Thymus (tissue), 11 donors: ENCODE results near the gene CSNK1D. TPM values are rescaled to one million over a fixed set of nuclear protein-coding genes. Genes with fewer than 3 reads are reported as not detected.

ENCODE experiments used
- DNase-seq, 9 donors: peaks; one replicate each; pipeline ENCODE4 v3.0.0-alpha.2; 2013; ENCODE audit warnings: low spot score in 9 of 9, low read depth in 6 of 9, missing footprints in 1 of 9
- H3K27ac ChIP-seq, 2 donors: one replicate each; pipeline ENCODE4 v1.5.1; 2013; ENCODE audit warnings: control low read depth in 1 of 2, low read depth in 1 of 2, low read length in 1 of 2, mild to moderate bottlenecking in 1 of 2, moderate library complexity in 1 of 2
- H3K27me3 ChIP-seq, 2 donors: one replicate each; pipeline ENCODE4 v1.5.1; 2013; ENCODE audit warnings: low read length in 1 of 2; ENCODE audit not compliant: control insufficient read depth in 2 of 2, insufficient read depth in 1 of 2
- H3K36me3 ChIP-seq, 2 donors: one replicate each; pipeline ENCODE4 v1.5.1; 2013; ENCODE audit warnings: low read length in 1 of 2, mild to moderate bottlenecking in 1 of 2, moderate library complexity in 1 of 2; ENCODE audit not compliant: control insufficient read depth in 2 of 2, insufficient read depth in 2 of 2
- H3K4me1 ChIP-seq, 2 donors: one replicate each; pipeline ENCODE4 v1.5.1; 2013; ENCODE audit warnings: low read length in 2 of 2; ENCODE audit not compliant: control insufficient read depth in 2 of 2, insufficient read depth in 2 of 2
- H3K4me3 ChIP-seq, 2 donors: one replicate each; pipeline ENCODE4 v1.5.1; 2013; ENCODE audit warnings: low read length in 2 of 2, control low read depth in 1 of 2, mild to moderate bottlenecking in 1 of 2
- H3K9me3 ChIP-seq, 2 donors: one replicate each; pipeline ENCODE4 v1.5.1; 2013; ENCODE audit warnings: low read length in 1 of 2, mild to moderate bottlenecking in 1 of 2; ENCODE audit not compliant: control insufficient read depth in 2 of 2, insufficient read depth in 1 of 2
- WGBS: extraction: QIAGEN DNeasy Blood & Tissue Kit; methylation state at CpG from one replicate; pipeline ENCODE4 v1.1.7; 2013; 5-methylcytosine and 5-hydroxymethylcytosine counted together
- polyA plus RNA-seq: library from polyadenylated mRNA; stranded (reverse); fragments of 200-250 nt; gene quantifications from one replicate; pipeline ENCODE4 v1.2.3, GENCODE V29; 2013
- total RNA-seq: library from RNA; stranded (reverse); fragments of 120-200 nt; gene quantifications from one replicate; pipeline ENCODE4 v1.2.4, GENCODE V29; 2013
- donor health status: healthy.

The CSNK1D gene
- total and polyA plus RNA-seq, 2 donors, result 16.2 to 113 TPM

GRCh38 chr17:82249896-82250581 lies 23.5 kb downstream of the CSNK1D start:
- Histone ChIP-seq H3K4me3 (no peak overlapping the region), H3K27me3 (no peaks in the 10 kb centered on the region), H3K36me3 (peaks cover 90 to 96% of the 10 kb centered on the region in 2 donors), H3K9me3 (peaks cover 0 to 5% of the 10 kb centered on the region in 2 donors), H3K27ac (no peak overlapping the region), H3K4me1 (no peaks in the 10 kb centered on the region)
- 97% methylated on average over 33 of the region's 33 CpGs for WGBS
- DNase-seq, result no peak

- Histone ChIP-seq H3K9me3 (peaks cover 0 to 4% of the 10 kb centered on the region in 2 donors), H3K4me3 (no peak overlapping the region), H3K4me1 (no peaks in the 10 kb centered on the region), H3K27me3 (no peaks in the 10 kb centered on the region), H3K36me3 (peaks cover 96 to 100% of the 10 kb centered on the region in 2 donors), H3K27ac (no peak overlapping the region)
- WGBS, result 98% methylated on average over 54 of the region's 54 CpGs
- no peak for DNase-seq
These were observed 24.5 kb downstream of the CSNK1D start for GRCh38 chr17:82248815-82249674.

GRCh38 chr17:82247856-82248671 lies 25.4 kb downstream of the CSNK1D start:
- Histone ChIP-seq H3K9me3 (no peaks in the 10 kb centered on the region), H3K4me3 (no peak overlapping the region), H3K36me3 (peaks cover 100% of the 10 kb centered on the region in 2 donors), H3K27me3 (no peaks in the 10 kb centered on the region), H3K27ac (no peak overlapping the region), H3K4me1 (no peaks in the 10 kb centered on the region)
- no peak for DNase-seq
- WGBS, result 96% methylated on average over 28 of the region's 28 CpGs

- H3K4me1 ChIP-seq, result peaks cover 0 to 4% of the 10 kb centered on the region in 2 donors
- no peak for DNase-seq
These were observed 26.2 kb downstream of the CSNK1D start for GRCh38 chr17:82247182-82247823.

GRCh38 chr17:82246365-82247181 lies 26.9 kb downstream of the CSNK1D start:
- DNase-seq, result no peak
- peaks cover 2 to 10% of the 10 kb centered on the region in 2 donors for H3K4me1 ChIP-seq

More at GRCh38 chr17:82247182-82247823, 26.2 kb downstream of the CSNK1D start:
- no peak overlapping the region for H3K27ac ChIP-seq
- 78% methylated on average over 22 of the region's 22 CpGs for WGBS
- no peaks in the 10 kb centered on the region for H3K27me3 ChIP-seq
- peaks cover 100% of the 10 kb centered on the region in 2 donors for H3K36me3 ChIP-seq
- H3K9me3 ChIP-seq, result no peaks in the 10 kb centered on the region
- H3K4me3 ChIP-seq, result no peak overlapping the region

GRCh38 chr17:82246040-82246364 lies 27.5 kb downstream of the CSNK1D start:
- WGBS, result 95% methylated on average over 5 of the region's 5 CpGs
- Histone ChIP-seq H3K4me3 (no peak overlapping the region), H3K36me3 (peaks cover 96 to 97% of the 10 kb centered on the region in 2 donors), H3K27ac (no peak overlapping the region), H3K9me3 (no peaks in the 10 kb centered on the region), H3K4me1 (peaks cover 2 to 16% of the 10 kb centered on the region in 2 donors), H3K27me3 (no peaks in the 10 kb centered on the region)
- DNase-seq, result no peak

More at GRCh38 chr17:82246365-82247181, 26.9 kb downstream of the CSNK1D start:
- WGBS, result 86% methylated on average over 27 of the region's 27 CpGs
- no peak overlapping the region for H3K27ac ChIP-seq
- H3K9me3 ChIP-seq, result no peaks in the 10 kb centered on the region
- no peak overlapping the region for H3K4me3 ChIP-seq
- H3K36me3 ChIP-seq, result peaks cover 97 to 98% of the 10 kb centered on the region in 2 donors
- no peaks in the 10 kb centered on the region for H3K27me3 ChIP-seq

GRCh38 chr17:82245134-82246039 lies 28.1 kb downstream of the CSNK1D start:
- Histone ChIP-seq H3K4me3 (no peak overlapping the region), H3K9me3 (no peaks in the 10 kb centered on the region), H3K27me3 (no peaks in the 10 kb centered on the region), H3K4me1 (peaks cover 2 to 22% of the 10 kb centered on the region in 2 donors), H3K27ac (no peak overlapping the region), H3K36me3 (peaks cover 91 to 92% of the 10 kb centered on the region in 2 donors)
- no peak for DNase-seq
- WGBS, result 95% methylated on average over 47 of the region's 47 CpGs
